ENCODE results near the gene HCAR1.
"Not testable (repeated sequence)": the region's sequence is repeated elsewhere in the genome, so short reads cannot be mapped to it uniquely, and the experiment has no call there.

The HCAR1 gene

GRCh38 chr12:122730215-122731014, at the start of gene HCAR1:
Gene HCAR1, minus strand, starts transcription at chr12:122730844. Its CDS starts 505 bp downstream, at chr12:122730339.
- Histone ChIP-seq H3K9me3 (ENCODE audit: control insufficient read depth, insufficient read depth, low read length) (no peaks in the 10 kb centered on the region), H3K36me3 (ENCODE audit: insufficient read depth, low read length) (no peaks in the 10 kb centered on the region), H3K9ac (ENCODE audit: low read depth, low read length) (no peak within 1 kb of the TSS), H3K4me1 (ENCODE audit: insufficient read depth, low read length) (peaks cover 4% of the 10 kb centered on the region; the same call in 1 of the 2 replicates)

- Histone ChIP-seq H3K9ac (ENCODE audit: low read depth, low read length) (no peak overlapping the region), H3K9me3 (ENCODE audit: control insufficient read depth, insufficient read depth, low read length) (no peaks in the 10 kb centered on the region), H3K4me1 (ENCODE audit: insufficient read depth, low read length) (peaks cover 6% of the 10 kb centered on the region; the same call in 1 of the 2 replicates), H3K36me3 (ENCODE audit: insufficient read depth, low read length) (peaks cover 28% of the 10 kb centered on the region)
These were observed 26.9 kb upstream of the HCAR1 start for GRCh38 chr12:122757568-122757967.

GRCh38 chr12:122754790-122755189, 24.1 kb upstream of the HCAR1 start:
- Histone ChIP-seq H3K4me1 (ENCODE audit: insufficient read depth, low read length) (peaks cover 6% of the 10 kb centered on the region; the same call in 1 of the 2 replicates), H3K9me3 (ENCODE audit: control insufficient read depth, insufficient read depth, low read length) (no peaks in the 10 kb centered on the region), H3K9ac (ENCODE audit: low read depth, low read length) (no peak overlapping the region), H3K36me3 (ENCODE audit: insufficient read depth, low read length) (peaks cover 24% of the 10 kb centered on the region)

- peaks cover 16% of the 10 kb centered on the region for H3K36me3 ChIP-seq (ENCODE audit: insufficient read depth, low read length)
- H3K4me1 ChIP-seq (ENCODE audit: insufficient read depth, low read length), result peaks cover 12% of the 10 kb centered on the region; the same call in 1 of the 2 replicates
These were observed 22.6 kb upstream of the HCAR1 start for GRCh38 chr12:122753319-122753650.

GRCh38 chr12:122752464-122753318, 22.0 kb upstream of the HCAR1 start, which contains the start of gene DENR:
Gene DENR, plus strand, starts transcription at chr12:122752824. Its CDS starts 878 bp downstream, at chr12:122753702.
- Histone ChIP-seq H3K4me1 (ENCODE audit: insufficient read depth, low read length) (peaks cover 12% of the 10 kb centered on the region; the same call in 1 of the 2 replicates), H3K9ac (ENCODE audit: low read depth, low read length) (peak within 1 kb of the TSS; percentile 80), H3K9me3 (ENCODE audit: control insufficient read depth, insufficient read depth, low read length) (no peaks in the 10 kb centered on the region), H3K36me3 (ENCODE audit: insufficient read depth, low read length) (peaks cover 15% of the 10 kb centered on the region)

More at GRCh38 chr12:122753319-122753650, 22.6 kb upstream of the HCAR1 start:
- no peaks in the 10 kb centered on the region for H3K9me3 ChIP-seq (ENCODE audit: control insufficient read depth, insufficient read depth, low read length)
- H3K9ac ChIP-seq (ENCODE audit: low read depth, low read length), result peak overlapping the region; percentile 80

GRCh38 chr12:122750781-122751515, 20.3 kb upstream of the HCAR1 start:
- H3K9me3 ChIP-seq (ENCODE audit: control insufficient read depth, insufficient read depth, low read length), result not testable (repeated sequence)
- peak overlapping the region; percentile 32 for H3K9ac ChIP-seq (ENCODE audit: low read depth, low read length)
- peaks cover 11% of the 10 kb centered on the region for H3K36me3 ChIP-seq (ENCODE audit: insufficient read depth, low read length)
- H3K4me1 ChIP-seq (ENCODE audit: insufficient read depth, low read length), result peaks cover 15% of the 10 kb centered on the region; the same call in 1 of the 2 replicates

GRCh38 chr12:122749569-122750332, 19.1 kb upstream of the HCAR1 start:
- no peaks in the 10 kb centered on the region for H3K9me3 ChIP-seq (ENCODE audit: control insufficient read depth, insufficient read depth, low read length)
- peaks cover 15% of the 10 kb centered on the region; the same call in 1 of the 2 replicates for H3K4me1 ChIP-seq (ENCODE audit: insufficient read depth, low read length)
- H3K9ac ChIP-seq (ENCODE audit: low read depth, low read length), result peak overlapping the region; percentile 35; the same call in 1 of the 2 replicates
- peaks cover 11% of the 10 kb centered on the region for H3K36me3 ChIP-seq (ENCODE audit: insufficient read depth, low read length)

GRCh38 chr12:122747224-122748135, 16.8 kb upstream of the HCAR1 start:
- no peaks in the 10 kb centered on the region for H3K9me3 ChIP-seq (ENCODE audit: control insufficient read depth, insufficient read depth, low read length)
- H3K9ac ChIP-seq (ENCODE audit: low read depth, low read length), result no peak overlapping the region
- no peaks in the 10 kb centered on the region for H3K36me3 ChIP-seq (ENCODE audit: insufficient read depth, low read length)
- 0 out of 2 replicates have a peak, but pooled peaks cover 9% of the 10 kb centered on the region for H3K4me1 ChIP-seq (ENCODE audit: insufficient read depth, low read length)

GRCh38 chr12:122743895-122744525, 13.4 kb upstream of the HCAR1 start:
- Histone ChIP-seq H3K36me3 (ENCODE audit: insufficient read depth, low read length) (no peaks in the 10 kb centered on the region), H3K9ac (ENCODE audit: low read depth, low read length) (no peak overlapping the region), H3K4me1 (ENCODE audit: insufficient read depth, low read length) (0 out of 2 replicates have a peak, but pooled peaks cover 3% of the 10 kb centered on the region), H3K9me3 (ENCODE audit: control insufficient read depth, insufficient read depth, low read length) (no peaks in the 10 kb centered on the region)

- H3K4me1 ChIP-seq (ENCODE audit: insufficient read depth, low read length), result no peaks in the 10 kb centered on the region
- H3K9ac ChIP-seq (ENCODE audit: low read depth, low read length), result no peak overlapping the region
- H3K9me3 ChIP-seq (ENCODE audit: control insufficient read depth, insufficient read depth, low read length), result 0 out of 2 replicates have a peak, but pooled peaks cover 6% of the 10 kb centered on the region
- no peaks in the 10 kb centered on the region for H3K36me3 ChIP-seq (ENCODE audit: insufficient read depth, low read length)
These were observed 9.7 kb upstream of the HCAR1 start for GRCh38 chr12:122740351-122740750.

GRCh38 chr12:122738571-122738970, 7.9 kb upstream of the HCAR1 start:
- Histone ChIP-seq H3K9ac (ENCODE audit: low read depth, low read length) (no peak overlapping the region), H3K9me3 (ENCODE audit: control insufficient read depth, insufficient read depth, low read length) (0 out of 2 replicates have a peak, but pooled peaks cover 6% of the 10 kb centered on the region), H3K36me3 (ENCODE audit: insufficient read depth, low read length) (no peaks in the 10 kb centered on the region), H3K4me1 (ENCODE audit: insufficient read depth, low read length) (no peaks in the 10 kb centered on the region)

GRCh38 chr12:122732611-122733010, 2.0 kb upstream of the HCAR1 start:
- peaks cover 3% of the 10 kb centered on the region; the same call in 1 of the 2 replicates for H3K4me1 ChIP-seq (ENCODE audit: insufficient read depth, low read length)
- 0 out of 2 replicates have a peak, but pooled peaks cover 6% of the 10 kb centered on the region for H3K9me3 ChIP-seq (ENCODE audit: control insufficient read depth, insufficient read depth, low read length)
- H3K9ac ChIP-seq (ENCODE audit: low read depth, low read length), result no peak overlapping the region
- H3K36me3 ChIP-seq (ENCODE audit: insufficient read depth, low read length), result no peaks in the 10 kb centered on the region
